ENCODE data around the gene FILIP1L. TPM values are rescaled to one million over a fixed set of nuclear protein-coding genes. Genes with fewer than 3 reads are reported as not detected.

FILIP1L gene
- total RNA-seq, 1 donor from 2014 or later, result 36.3 TPM

- no peak for DNase-seq (ENCODE audit: low read depth in 2 of 2)
Measured at GRCh38 chr3:99872923-99873254, 241.4 kb downstream of the FILIP1L start.

- DNase-seq (ENCODE audit: low read depth in 2 of 2), result no peak
Measured at GRCh38 chr3:99871231-99872045, 242.9 kb downstream of the FILIP1L start.

- DNase-seq (ENCODE audit: low read depth in 2 of 2), result no peak
Measured at GRCh38 chr3:99870712-99871111, 243.6 kb downstream of the FILIP1L start.

- DNase-seq (ENCODE audit: low read depth in 2 of 2), result peak in 1 of 2 donors; percentile 6
Measured at GRCh38 chr3:99869621-99870020, 244.7 kb downstream of the FILIP1L start.

GRCh38 chr3:99868311-99868646 is 246.0 kb downstream of the FILIP1L start:
- DNase-seq (ENCODE audit: low read depth in 2 of 2), result peak in 1 of 2 donors; percentile 56

- no peak for DNase-seq (ENCODE audit: low read depth in 2 of 2)
Measured at GRCh38 chr3:99867594-99868310, 246.5 kb downstream of the FILIP1L start.

GRCh38 chr3:99866261-99866761 is 248.0 kb downstream of the FILIP1L start:
- no peak for DNase-seq (ENCODE audit: low read depth in 2 of 2)

- DNase-seq (ENCODE audit: low read depth in 2 of 2), result no peak
Measured at GRCh38 chr3:99865321-99865720, 249.0 kb downstream of the FILIP1L start.

GRCh38 chr3:99864289-99864688 is 250.0 kb downstream of the FILIP1L start:
- DNase-seq (ENCODE audit: low read depth in 2 of 2), result no peak

- DNase-seq (ENCODE audit: low read depth in 2 of 2), result no peak
Measured at GRCh38 chr3:99863588-99863987, 250.7 kb downstream of the FILIP1L start.

GRCh38 chr3:99863002-99863401 is 251.3 kb downstream of the FILIP1L start:
- DNase-seq (ENCODE audit: low read depth in 2 of 2), result no peak

GRCh38 chr3:99862208-99862607 is 252.1 kb downstream of the FILIP1L start:
- peak; percentile 53 for DNase-seq (ENCODE audit: low read depth in 2 of 2)

GRCh38 chr3:99861216-99861615 is 253.1 kb downstream of the FILIP1L start:
- no peak for DNase-seq (ENCODE audit: low read depth in 2 of 2)

- peak in 1 of 2 donors; percentile 36 for DNase-seq (ENCODE audit: low read depth in 2 of 2)
Measured at GRCh38 chr3:99859825-99860224, 254.5 kb downstream of the FILIP1L start.

- DNase-seq (ENCODE audit: low read depth in 2 of 2), result no peak
Measured at GRCh38 chr3:99858469-99858868, 255.8 kb downstream of the FILIP1L start.

- DNase-seq (ENCODE audit: low read depth in 2 of 2), result no peak
Measured at GRCh38 chr3:99857278-99857677, 257.0 kb downstream of the FILIP1L start.

- DNase-seq (ENCODE audit: low read depth in 2 of 2), result no peak
Measured at GRCh38 chr3:99856437-99857220, 257.7 kb downstream of the FILIP1L start.

GRCh38 chr3:99855900-99856299 is 258.4 kb downstream of the FILIP1L start:
- no peak for DNase-seq (ENCODE audit: low read depth in 2 of 2)

- no peak for DNase-seq (ENCODE audit: low read depth in 2 of 2)
Measured at GRCh38 chr3:99854756-99855298, 259.5 kb downstream of the FILIP1L start.

GRCh38 chr3:99852851-99853250 is 261.4 kb downstream of the FILIP1L start:
- DNase-seq (ENCODE audit: low read depth in 2 of 2), result peak in 1 of 2 donors; percentile 32

- no peak for DNase-seq (ENCODE audit: low read depth in 2 of 2)
Measured at GRCh38 chr3:99851955-99852354, 262.3 kb downstream of the FILIP1L start.

- DNase-seq (ENCODE audit: low read depth in 2 of 2), result no peak
Measured at GRCh38 chr3:99850608-99851007, 263.7 kb downstream of the FILIP1L start.
